Measurements from ENCODE around the gene PRKAG1.

Gene PRKAG1

DNA sequence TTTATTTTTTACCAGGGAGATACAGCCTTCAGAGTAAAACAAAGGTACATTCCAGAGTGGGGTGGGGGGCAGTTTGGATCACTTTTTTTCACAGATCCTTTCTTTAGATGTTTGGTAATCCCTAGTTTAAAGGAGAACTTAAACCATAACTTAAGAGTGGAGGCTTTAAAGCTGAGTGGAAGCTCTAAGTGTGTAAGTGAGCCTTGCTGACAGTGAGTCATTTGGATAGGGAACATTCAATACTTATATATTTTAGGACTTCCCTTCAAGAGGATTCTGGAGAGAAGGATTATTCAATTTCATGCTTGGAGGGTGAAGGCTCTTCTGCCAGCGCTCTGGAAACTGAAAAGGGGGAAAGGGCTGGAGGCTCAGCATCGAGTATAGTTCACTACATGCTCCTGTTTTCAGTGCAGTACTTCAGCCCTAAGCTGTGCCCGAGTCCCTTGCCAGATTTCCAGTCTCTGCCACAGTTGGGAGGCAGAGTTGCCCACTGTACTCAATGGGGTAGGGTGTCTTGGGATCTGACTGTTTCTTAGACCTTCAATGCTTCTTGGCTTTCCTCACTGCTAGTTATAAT, 8.4 kb downstream of the PRKAG1 start:
- no peak for DNase-seq (ENCODE audit: low read depth)

DNA sequence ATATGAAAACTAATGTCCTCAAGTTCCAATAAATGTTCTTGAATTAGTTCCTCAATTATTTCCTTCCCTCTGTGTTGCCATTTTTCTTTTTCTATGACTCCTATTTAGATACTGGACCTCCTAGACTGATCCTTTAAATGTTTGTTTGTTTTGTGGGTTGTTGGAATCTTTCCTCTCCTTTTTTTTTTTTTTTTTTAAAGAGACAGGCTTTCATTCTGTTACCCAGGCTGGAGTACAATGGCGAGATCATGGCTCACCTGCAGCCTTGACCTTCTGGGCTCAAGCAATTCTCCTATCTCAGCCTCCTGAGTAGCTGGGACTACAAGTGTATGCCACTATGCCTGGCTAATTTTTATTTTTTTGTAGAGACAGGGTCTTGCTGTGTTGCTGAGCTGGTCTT, 9.6 kb downstream of the PRKAG1 start:
- no peak for DNase-seq (ENCODE audit: low read depth)

DNA sequence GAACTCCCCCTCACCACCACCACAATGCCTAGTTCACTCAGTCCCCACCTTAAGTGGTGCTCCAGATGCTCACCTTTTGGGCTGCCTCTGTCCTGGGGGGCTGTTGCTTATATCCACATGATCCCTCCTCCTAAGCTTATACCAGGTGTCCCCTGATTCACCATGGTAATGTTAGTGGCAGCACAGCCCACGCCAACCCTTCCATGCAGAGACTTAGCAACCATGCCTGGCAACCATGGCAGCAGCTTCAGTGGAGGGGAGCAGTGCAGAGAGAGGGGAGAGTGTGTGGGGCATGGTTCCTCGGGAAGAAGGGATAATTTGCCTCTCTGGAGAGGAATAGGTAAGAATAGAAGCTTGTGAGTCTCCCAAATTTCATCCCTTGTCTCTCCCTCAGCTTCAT, 18.2 kb downstream of the PRKAG1 start:
- DNase-seq (ENCODE audit: low read depth): no peak

DNA sequence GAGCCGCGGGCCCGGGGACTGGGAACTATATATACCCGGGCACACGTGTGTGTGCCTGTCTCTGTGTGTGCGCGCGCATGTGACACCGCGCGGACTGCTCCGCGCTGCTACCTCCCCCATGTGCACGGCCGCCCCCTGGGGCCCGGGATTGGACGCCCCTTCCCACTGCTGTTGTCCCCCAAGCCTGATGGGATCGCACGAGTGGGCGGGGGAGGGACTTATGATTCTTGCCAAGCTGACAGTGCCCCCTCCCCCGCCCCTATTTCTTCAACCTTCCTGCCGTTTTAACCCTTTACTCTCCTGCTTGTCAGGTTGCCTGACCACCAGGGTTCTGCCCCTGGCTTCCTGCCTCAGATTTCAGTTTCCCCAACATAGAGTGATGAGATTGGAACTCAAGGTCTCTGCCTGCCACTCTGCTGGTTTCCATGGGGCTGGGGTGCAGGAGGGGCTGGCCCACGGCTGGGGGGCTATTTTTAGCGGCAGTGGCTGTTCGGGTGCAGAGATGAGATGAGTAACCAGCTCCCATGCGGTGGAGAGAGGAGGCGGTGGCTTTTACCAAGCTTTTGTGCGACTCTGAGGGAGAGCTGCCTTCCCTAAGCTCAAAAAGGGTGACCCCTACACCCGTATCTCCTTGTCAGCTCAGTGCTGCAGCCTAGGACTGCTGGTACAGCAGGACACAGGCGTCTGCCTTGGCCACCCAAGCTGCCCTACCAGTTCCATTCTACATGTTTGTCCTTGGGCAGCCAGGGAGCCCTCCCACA, 19.0 kb downstream of the PRKAG1 start, which contains the start of gene DDN:
Gene DDN, minus strand, starts transcription at position 5 of the 761 bp plus-strand sequence. CDS start 88 bp downstream, outside the sequence.
- no peak for DNase-seq (ENCODE audit: low read depth)

DNA sequence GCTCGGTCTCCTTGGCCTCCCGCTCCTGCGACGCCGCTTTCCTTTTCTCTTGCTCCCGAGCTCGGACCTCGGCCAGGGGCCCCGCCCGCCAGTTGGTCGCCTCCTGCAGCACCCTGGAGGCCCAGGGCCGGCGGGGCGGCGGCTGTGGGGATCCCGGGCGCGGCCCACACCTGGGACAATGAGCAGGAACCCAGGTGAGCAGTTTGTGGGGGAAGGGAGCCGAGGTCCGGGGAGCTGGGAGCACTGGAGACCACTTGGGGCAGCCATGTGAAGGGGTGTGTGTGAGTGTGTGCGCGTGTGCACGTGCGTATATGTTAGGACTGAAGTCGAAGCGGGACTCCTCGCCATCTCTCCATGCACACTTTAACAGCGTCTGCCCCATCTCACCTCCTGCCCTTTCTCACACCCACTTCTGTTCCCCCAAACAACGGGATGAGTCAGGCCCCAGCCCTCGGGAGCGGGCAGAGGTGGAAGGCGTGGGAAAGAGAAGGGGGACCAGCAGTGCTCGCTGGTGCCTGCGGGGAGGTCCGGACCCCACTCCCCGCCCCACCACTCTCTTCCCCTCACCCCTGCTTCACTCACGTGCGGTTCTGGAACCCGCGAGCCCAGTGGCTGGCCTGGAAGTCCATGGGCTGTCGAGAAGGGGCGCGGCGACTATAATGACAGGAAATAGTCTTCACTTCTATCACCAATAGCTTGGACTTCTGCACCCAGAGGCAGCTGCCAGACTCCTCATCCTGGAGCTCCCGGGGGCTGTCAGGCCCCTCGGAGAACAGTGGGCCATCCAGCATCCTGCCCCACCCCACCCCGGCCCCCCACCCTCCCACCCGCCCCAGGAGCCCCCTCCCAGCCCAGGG, 19.9 kb downstream of the PRKAG1 start:
- DNase-seq (ENCODE audit: low read depth): no peak

DNA sequence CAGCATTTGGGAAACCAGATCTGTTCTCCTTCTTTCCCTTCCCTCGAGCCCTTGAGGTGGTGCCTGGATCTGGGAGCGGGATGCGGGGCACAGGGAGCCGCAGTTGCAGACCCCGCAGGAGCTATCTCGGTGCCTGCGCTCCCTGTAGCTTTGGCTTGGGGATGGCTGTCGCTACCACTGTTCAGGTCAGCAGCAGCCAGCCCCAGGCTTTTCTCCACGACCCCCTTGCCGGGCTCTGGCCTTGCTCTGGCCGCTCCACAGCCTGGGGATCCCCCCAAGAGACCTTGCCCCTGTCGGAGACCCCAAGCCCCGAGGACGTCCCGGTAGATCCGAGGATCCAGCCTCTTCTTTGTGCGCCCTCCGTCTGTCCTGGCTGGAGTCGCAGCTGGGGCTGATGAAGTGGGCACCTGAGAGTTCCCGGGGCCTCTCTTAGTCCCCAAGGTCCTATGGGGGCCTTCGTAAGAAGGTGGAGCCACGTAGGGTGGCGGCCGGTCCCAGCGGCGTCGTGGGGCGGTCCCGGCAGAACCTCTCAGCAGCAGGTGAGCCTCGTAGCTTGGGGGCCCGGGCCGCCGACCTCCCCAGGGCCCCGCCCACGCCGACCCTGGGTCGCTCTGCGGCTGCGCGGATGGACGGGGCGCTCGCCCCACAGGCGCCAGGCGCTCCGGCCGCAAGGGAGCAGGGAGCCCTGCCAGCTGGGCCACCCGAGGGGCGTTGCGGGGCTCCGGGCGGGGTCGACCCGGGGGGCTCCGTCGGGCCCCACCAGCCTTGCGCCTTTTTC, 20.7 kb downstream of the PRKAG1 start:
- DNase-seq (ENCODE audit: low read depth): no peak

DNA sequence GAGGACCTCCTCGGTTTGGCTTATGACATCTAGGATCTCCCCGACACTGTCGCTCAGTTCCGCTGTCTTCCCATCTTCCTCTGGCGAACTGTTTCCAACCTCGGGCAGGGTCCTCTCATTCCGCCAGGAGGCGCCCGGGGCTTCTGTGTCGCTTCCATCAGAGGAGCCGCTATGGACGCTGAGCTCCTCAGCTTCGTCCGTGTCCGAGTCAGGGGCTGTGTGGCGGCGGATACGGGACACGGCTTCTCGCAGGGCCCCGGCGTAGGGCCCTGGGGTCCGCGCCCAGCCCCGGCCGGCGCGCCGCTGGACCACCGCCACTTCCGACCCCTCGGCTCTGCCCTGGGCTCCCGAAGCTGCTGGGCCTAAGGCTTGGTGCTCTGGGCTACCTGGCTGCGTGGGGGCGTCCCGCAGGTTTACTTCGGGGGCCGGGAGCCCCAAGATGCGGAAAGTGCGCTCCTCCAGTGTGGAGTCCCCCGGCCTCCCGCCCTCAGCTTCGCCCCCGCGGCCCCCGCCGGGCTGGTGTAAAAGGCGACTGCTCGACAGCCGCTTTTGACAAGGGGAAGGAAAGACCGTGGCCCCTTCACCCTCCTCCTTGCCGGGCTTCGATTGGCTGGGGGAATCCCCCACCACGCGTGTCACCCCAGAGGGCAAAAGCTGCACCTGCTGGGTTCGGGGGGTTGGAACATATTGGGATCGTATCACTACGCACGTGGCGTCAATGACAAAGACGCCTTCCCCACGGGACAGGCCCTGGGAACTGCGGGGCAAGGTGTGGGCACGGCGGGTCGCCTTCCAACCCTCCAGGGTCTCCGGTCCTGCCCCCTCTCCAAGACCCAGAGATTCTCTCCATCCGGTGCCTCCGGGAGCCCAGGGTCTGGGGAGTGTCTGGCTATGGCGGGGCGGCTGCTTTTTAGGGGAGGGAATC, 21.5 kb downstream of the PRKAG1 start:
- DNase-seq (ENCODE audit: low read depth): no peak

DNA sequence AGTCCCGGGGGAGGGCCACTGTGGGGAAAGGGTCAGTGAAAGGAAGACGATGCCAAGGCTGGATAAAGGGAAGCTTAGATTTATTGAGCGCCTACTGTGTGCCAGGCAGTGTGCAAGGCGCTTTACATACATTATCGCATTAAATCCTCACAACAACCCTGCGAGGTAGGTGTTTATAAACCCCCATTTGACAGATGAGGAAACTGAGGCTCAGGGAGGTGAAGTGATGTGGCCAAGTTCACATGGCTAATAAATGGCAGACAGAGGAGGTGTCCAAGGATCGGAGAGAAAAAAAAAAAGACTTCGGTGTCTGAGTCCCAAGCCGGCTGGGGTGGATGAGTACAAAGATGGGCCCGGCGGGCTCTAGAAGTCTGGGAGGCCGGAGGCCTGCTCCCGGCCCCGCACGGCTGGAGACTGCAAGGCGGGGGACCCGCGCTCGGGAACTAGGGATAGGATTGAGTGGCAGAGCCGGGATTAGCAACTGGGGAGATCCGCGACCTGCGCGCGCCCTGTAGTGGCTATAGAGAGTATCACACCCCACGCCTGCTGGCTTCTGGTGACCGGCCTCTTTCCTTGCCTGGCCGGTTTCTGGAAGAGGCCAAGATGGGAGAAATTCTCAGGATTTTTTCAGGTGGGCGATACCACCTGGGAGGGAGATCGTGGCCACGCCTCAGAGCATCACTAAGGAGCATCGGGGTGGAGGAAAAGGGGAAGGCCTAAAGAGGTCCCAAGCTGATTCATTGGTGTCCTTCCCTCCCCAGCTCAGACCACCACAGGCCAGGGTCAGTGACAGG, 23.3 kb downstream of the PRKAG1 start:
- no peak for DNase-seq (ENCODE audit: low read depth)

DNA sequence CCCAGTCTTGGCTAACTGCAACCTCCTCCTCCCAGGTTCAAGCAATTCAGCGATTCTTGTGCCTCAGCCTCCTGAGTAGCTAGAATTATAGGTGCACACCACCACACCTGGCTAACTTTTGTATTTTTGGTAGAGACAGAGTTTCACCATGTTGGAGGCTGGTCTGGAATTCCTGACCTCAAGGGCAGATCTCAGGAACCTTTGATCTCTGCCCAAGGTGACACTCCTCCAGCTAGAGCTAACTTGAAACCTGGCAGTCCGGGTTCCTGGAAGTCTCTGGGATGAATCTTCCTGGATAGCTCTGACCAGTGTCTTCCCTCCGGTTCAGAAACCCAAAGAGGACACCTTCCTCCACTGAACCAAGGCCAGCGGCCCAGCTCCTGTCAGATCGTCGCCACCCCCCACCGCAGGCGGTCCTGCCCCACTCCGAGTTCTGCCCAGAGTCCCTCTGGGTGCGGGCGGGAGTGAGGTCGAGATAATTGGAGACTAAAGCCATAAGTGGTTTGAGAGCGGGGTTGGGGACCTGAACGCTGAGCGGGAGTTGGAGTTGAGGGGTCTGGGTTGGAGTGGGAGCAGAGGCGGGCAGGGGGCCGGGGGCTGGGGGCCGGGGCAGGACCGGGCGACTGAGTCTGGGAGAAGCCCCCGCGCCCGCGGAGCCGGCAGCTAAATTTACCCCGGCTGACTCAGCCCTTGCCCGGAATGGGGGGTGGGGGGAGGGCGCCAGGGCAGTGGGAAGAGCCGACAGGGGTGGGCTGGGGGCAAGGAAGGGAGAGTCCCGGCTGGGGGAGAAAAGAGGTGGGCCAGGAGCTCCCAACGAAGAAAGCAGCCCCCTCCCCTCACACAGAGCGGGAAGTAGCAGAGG, 24.1 kb downstream of the PRKAG1 start:
- DNase-seq (ENCODE audit: low read depth): no peak

DNA sequence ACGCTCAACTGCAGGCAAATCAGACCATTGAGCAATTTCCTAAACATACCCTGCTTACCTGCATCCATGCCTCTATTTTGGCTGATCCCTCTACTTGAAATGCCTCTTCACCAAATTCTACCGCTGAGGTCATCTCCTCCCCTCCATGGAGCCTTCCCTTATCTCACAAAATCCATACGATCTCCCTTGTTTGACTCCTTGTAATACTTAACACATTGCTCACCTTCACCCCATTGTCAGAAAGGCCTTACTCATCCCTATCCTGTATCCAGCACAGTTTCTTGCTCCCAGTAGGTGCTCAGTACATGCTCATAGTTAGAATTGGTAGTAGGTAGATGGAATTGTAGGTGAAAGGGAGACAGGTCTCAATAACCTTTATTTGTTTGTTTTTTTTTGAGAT, 24.8 kb downstream of the PRKAG1 start:
- DNase-seq (ENCODE audit: low read depth): no peak

DNA sequence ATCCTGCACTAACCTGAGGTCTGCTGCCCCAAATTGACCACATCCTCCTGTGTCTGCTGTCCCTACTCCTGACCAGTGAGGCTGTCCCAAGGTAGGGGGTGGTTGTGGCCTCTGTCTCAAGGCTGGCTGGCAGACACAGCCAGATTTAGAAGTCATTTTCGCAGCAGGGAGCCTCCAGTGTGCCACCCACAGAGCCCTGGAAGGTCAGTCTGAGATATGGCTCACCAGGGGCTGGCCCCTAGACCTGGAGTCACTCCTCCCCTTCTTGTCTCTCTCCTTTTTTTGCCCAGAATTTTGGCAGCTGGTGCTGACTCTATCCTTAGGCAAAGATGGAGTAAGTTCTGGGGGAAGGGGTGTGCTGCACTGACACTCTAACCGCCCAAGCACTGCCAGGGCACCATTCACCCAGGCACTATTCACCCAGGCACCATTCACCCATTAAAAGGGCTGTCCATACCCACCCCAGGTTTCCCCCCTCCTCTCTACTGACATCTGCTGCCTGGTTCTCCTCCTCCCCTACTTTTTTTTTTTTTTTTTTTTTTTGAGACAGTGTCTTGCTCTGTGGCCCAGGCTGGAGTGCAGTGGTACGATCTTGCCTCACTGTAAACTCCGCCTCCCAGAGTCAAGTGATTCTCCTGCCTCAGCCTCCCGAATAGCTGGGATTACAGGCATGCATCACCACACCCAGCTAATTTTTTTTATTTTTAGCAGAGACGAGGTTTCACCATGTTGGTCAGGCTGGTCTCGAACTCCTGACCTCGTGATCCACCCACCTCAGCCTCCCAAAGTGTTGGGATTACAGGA, 27.1 kb downstream of the PRKAG1 start:
- DNase-seq (ENCODE audit: low read depth): no peak

DNA sequence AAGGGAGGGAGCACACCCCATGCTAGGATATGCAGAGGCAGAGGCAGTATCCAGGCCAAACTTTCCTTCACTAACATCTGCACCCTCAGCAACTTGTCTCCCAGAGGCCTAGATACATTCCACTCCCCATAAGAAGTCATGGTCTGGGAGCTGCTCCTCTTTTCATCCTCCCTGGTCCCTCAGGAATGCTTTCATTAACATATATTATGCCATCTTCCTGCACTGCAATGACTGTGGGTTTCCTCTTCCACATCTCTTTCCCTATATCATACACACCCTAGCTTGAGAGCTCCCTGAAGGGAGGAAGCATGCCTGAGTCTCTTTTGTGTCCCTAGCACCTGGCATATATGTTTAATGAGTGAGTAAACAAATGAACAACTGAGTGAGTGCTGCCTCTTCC, 28.0 kb downstream of the PRKAG1 start:
- DNase-seq (ENCODE audit: low read depth): no peak

DNA sequence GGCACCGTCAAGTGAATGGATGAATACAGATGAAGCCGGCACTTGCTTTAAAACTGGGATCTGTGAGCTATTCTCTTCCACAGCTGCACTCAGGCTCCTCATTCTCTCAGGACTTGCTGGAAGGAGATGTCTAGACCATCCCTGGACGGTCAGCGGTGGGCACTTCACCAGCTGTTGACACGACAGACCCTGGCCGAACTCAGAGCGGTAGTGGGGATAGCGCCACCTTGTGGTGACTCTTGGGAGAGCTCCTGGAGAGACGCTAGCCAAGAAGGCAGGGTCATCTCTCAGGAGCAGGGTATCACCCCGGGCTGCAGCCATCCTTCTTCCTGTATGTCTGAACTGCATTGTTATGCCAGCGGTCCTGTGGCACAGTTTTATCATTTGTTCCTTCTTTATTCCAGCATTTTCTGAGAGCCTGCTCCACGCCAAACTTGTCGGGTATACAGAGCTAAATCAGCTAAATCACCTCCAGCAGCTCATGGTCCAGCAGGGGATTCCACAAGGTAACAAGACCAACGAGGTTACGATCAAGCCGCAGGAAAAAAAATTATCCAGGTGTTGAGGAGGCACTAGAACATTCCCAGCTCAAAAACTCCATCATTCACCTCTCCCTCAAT, 30.4 kb downstream of the PRKAG1 start:
- DNase-seq (ENCODE audit: low read depth): no peak

DNA sequence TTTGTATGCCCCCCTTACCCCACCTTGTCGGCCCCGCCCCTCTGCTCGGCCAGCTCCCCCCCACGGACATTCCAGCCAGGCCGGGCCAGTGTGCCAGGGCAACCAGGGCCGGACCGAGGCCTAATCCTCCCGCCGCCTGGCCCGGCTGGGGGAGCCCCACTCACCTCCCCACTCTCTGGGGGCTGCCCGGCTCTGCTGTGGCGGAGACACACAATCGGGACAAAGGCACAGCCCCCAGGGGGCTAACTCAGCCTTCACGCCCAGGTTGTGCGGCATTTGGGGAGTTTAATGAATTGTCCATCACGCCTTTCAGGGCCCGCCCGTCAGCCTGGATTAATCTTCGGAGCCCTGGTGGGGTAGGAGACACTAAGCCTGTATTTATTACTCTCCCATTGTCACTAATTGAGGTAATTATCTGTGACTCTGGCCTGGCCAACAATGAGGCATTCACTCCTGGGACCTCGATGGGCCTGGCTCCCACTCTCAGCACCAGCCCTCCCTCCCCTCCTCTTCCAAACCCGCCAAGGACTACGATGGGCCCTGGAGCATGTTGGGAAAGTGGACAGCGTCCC, 31.8 kb downstream of the PRKAG1 start:
- no peak for DNase-seq (ENCODE audit: low read depth)

DNA sequence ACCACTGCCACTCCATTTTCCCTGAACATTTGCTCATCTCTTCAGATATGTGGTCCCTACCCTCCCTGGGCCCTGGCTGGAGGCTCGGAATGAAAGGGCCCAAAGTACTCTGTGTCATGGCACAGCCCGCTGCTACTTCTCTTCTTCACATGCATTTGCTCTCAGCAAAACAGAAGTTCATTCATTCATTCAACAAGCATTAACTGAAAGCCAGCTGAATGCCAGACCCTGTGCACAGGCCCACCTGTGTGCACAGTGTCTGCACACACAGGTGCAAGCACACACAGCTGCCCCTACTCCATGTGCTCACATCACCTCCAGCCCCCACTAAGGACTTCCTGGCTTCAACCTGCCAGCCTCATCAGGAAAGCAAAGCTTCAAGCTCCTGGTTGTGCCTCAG, 32.7 kb downstream of the PRKAG1 start:
- no peak for DNase-seq (ENCODE audit: low read depth)

DNA sequence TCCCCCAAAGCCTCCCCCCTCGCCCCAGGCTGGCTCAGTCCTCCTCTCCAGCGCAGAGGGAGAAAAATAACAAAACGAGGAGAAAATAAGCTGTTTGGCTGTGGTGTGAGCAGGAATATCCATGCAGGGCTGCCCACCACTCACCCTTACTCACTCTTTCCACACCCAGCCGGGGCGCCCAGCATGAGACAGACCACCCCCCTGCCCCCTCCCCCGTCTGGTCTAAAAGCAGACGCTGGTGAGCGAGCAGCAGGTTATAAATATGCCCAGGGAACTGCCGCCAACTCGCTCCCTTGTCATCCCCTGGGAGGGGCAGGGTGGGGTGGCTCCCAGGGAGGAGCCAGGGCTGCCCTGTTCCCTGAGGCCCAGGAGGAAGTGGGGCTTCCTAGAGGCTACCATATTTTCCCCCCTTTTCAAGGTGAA, 33.1 kb downstream of the PRKAG1 start:
- no peak for DNase-seq (ENCODE audit: low read depth)

DNA sequence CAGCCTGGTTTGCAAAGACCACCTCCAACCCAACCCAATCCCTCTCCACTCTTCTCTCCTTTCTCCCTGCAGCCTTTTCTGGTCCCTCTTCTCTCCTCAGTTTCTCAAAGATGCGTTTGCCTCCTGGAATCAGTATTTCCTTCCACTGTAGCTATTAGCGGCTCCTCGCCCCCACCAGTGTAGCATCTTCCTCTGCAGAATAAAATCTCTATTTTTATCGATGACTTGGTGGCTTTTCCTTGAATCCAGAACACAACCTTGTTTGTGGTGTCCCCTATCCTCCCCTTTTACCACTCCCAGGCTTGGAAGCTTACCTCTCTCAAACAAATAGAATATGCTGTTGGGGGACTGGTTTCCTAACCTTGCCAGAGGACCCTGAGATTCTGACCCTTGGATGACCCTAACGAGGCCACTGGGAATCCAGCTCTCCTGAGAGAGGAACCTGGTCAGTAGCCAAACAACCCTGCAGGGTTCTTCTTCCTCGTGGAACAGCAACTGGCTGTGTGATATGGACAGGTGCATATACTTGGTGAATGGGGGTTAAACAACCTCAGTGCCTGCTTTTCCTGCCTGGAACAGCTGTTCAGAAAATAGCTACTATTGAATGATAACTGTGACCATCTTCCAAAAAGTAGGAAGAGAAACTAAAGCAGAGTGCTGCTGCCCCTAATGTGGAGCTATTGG, 36.0 kb downstream of the PRKAG1 start:
- DNase-seq (ENCODE audit: low read depth): no peak
